HG03565 (cell line): ENCODE data around the gene TEX38.
"Not testable (repeated sequence)": the region's sequence is repeated elsewhere in the genome, so short reads cannot be mapped to it uniquely, and the experiment has no call there.

Experiments used
- ATAC-seq: cut with Tn5 transposase; IDR thresholded peaks from one replicate; pipeline ENCODE4 v1.9.1; 2021; ENCODE audit warnings: mild to moderate bottlenecking, moderate library complexity; ENCODE audit not compliant: unreplicated experiment

Gene TEX38

GRCh38 chr1:46671554-46671953, at the start of gene TEX38:
TEX38 (plus strand) TSS chr1:46671854; CDS start chr1:46671935, 81 bp downstream.
- ATAC-seq, result no peak

GRCh38 chr1:46621930-46622329, 49.7 kb upstream of the TEX38 start:
- ATAC-seq, result no peak

DNA sequence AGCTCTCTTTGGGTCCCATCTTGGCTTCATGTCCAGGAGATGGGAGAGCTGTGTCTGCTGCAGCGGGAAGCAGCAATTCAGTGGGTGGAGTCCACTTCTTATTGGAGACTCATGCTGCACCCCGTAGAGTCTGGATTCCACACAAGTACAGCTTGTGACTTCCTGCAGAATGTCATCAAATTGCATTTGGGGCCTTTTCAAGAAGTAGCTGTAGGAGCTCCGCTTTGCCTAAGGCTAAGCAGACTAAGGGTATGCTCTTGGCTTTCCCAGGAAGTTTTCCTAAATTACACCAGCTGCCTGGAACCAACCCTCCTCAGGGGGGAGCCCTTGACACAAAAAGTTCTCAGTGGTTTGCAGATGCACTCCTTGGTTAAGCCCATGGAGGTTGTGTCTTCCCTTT, 49.3 kb upstream of the TEX38 start:
- no peak for ATAC-seq

GRCh38 chr1:46623743-46624644, 47.7 kb upstream of the TEX38 start:
- ATAC-seq, result no peak

DNA sequence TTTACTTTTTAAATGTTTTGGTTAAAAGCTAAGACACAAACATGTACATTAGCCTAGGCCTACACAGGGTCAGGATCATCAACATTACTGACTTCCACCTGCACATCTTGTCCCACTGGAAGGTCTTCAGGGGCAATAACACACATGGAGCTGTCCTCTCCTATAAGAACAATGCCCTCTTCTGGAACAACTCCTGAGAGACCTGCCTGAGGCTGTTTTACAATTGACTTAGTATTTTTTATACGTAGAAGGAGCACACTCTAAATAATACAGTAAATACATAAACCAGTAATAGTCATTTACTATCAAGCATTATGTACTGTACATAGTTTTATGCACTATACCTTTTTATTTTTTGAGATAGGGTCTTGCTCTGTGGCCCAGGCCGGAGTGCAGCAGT, 40.9 kb upstream of the TEX38 start:
- no peak for ATAC-seq

- no peak for ATAC-seq
These were observed 36.4 kb upstream of the TEX38 start for GRCh38 chr1:46635205-46635604.

GRCh38 chr1:46637444-46638083, 34.1 kb upstream of the TEX38 start:
- ATAC-seq, result no peak

DNA sequence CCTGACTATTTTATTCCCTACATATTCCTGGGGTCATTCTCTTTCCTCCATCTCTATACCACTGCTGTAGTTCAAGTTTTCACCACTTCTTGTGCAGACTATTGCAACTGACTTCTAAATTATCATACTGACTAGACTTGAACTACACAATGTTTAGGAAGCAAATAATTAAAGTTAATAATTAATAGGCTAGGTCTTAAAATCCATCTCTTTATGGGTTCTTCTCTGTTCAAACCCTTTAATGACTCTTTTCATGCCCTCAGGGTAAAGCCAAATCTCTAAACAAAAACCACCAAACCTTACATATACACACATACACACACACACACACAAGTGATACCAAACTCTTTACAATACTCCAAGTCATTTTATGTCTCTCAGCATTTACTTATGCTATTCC, 32.7 kb upstream of the TEX38 start:
- no peak for ATAC-seq

DNA sequence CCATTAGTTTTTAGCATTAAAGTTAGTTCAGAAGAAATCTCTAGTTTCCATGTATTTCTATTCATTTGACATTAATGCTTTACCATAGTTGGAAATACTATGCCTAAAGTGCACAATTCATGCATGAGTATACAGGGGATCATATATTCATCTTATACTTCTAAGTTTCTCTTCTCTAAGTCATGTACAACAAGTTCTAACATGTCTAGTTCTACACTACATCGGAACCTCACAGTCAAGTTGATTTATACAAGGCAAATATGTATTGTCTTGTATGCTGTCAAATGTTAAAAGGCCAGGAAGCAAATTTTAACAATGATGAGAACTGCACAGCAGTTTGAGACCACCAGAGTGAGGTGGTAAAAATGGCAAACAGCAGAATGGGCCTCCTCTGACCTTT, 32.1 kb upstream of the TEX38 start:
- ATAC-seq, result no peak

GRCh38 chr1:46642115-46642680, 29.5 kb upstream of the TEX38 start:
- ATAC-seq, result no peak

GRCh38 chr1:46643368-46643775, 28.3 kb upstream of the TEX38 start:
- no peak for ATAC-seq

- no peak for ATAC-seq
These were observed 25.8 kb upstream of the TEX38 start for GRCh38 chr1:46645815-46646214.

- ATAC-seq, result no peak
These were observed 25.3 kb upstream of the TEX38 start for GRCh38 chr1:46646331-46646730.

DNA sequence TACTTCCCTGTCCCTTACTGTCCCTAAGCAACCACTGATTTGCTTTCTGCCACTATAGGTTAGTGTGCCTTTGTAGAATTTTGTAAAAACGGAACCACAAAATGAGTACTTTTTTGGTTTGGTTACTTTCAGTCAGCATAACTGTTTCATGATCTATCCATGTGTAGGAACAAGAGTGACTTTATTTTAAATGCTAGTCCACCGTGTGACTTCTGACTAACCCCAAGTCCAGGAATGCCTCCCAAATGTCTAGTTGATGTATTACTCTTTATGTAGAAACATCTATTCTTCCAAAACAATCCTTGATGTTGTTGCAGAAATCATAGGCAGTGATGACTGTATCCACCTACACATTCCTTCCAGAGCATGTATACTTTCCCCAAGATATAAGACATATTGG, 24.8 kb upstream of the TEX38 start:
- ATAC-seq, result no peak

- ATAC-seq, result no peak
These were observed 24.0 kb upstream of the TEX38 start for GRCh38 chr1:46647611-46648010.

DNA sequence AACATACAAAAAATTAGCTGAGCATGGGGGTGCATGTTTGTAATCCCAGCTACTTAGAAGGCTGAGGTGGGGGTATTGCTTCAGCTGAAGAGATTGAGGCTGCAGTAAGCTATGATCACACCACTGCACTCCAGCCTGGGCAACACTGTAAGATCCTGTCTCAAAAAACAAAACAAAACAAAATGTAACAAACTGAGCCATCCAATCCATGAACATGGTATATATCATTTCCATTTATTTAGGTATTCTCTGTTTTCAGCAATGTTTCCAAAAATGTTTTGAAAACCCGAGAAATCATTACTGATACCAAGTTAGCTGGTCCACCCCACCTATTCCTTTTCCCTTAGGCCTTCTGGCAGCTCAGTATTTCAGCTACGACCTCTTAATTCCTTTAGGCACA, 21.9 kb upstream of the TEX38 start:
- ATAC-seq, result no peak

DNA sequence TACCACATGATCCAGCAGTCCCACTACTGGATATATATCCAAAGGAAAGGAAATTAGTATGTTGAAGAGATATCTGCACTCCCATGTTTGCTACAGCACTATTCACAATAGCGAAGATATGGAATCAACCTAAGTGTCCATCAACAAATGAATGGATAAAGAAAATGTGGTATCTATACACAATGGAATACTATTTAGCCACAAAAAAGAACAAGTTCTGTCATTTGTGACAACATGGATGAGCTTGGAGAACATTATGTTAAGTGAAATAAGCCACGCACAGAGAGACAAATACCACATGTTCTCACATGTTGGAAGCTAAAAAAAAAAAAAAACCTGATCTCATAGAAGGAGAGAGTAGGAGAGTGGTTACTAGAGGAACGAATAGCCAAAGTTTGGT, 21.2 kb upstream of the TEX38 start:
- ATAC-seq, result no peak

DNA sequence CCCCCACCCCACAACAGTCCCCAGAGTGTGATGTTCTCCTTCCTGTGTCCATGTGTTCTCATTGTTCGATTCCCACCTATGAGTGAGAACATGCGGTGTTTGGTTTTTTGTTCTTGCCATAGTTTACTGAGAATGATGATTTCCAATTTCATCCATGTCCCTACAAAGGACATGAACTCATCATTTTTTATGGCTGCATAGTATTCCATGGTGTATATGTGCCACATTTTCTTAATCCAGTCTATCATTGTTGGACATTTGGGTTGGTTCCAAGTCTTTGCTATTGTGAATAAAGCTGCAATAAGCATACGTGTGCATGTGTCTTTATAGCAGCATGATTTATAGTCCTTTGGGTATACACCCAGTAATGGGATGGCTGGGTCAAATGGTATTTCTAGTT, 20.5 kb upstream of the TEX38 start:
- ATAC-seq, result not testable (repeated sequence)

- ATAC-seq, result no peak
These were observed 19.1 kb upstream of the TEX38 start for GRCh38 chr1:46652321-46653100.

DNA sequence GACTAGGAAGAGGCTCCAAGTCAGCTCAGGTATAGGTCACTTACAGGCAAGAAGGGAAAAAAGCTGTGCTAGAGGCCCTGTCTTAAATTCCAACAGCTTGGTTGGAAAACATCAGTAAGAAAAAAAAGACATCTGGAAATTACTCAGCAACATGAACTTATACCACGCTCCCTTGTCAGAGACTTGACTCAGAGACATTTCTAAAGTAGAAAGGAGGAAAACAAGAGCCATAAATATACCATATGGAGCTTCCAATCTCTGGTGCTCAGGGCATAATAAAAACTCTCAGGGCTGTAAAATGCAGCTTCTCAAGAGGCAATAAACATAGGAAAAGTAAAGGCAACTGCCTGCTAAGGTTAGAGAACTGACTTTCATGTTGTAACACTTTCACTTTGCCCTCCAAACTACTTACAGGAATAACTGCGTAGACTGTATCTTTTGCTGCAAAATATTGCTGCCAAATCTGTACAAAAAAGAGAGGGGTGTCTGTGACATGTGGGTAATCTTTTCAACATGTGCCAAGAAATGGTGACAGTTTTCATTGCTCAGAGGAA, 18.2 kb upstream of the TEX38 start:
- ATAC-seq, result no peak

DNA sequence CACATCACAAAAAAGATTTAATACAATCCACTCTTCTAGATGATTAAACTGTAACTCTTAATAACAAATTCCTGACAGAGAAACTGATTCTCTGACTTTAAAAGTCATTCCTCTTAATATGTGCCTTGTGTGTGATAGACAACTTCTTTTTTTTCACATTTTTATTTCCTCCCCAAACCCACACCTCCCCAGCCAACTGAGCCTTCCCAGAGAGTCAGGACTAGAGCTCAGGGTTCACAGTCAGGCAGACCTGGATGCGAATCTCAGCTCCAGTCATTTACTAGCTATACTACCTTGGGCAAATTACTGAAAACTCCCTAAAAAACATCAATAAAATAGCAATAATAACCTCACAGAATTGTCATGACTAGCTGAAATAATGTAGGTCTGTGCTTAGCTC, 17.6 kb upstream of the TEX38 start:
- no peak for ATAC-seq
